Activated CD8-positive, alpha-beta T cell treated with anti-CD3 and anti-CD28 coated beads for 36 hours (primary cell): ENCODE results near the gene UBIAD1. TPM values are rescaled to one million over a fixed set of nuclear protein-coding genes. Genes with fewer than 3 reads are reported as not detected.
"Not testable (repeated sequence)": the region's sequence is repeated elsewhere in the genome, so short reads cannot be mapped to it uniquely, and the experiment has no call there.

Source experiments
- ATAC-seq: fragments of 200-7000 bp; cut with Tn5 transposase; one replicate; pipeline ENCODE4 v1.10.0; 2021; ENCODE audit warnings: mild to moderate bottlenecking, moderate library complexity
- CTCF ChIA-PET: fragments of 350-600 bp; sonication (Branson Sonifier 250); formaldehyde crosslinking; loops from one replicate; lab custom pipeline; 2021; ENCODE audit warnings: antibody characterized with exemption; lab: Charles Lee
- POLR2A ChIA-PET: fragments of 350-600 bp; sonication (Branson Sonifier 250); formaldehyde crosslinking; loops from one replicate; lab custom pipeline; 2021; ENCODE audit warnings: antibody characterized with exemption; lab: Charles Lee
- DNase-seq: peaks from one replicate; pipeline ENCODE4 v3.0.0-alpha.2; 2020
- H3K27ac Mint-ChIP-seq: one replicate; pipeline ENCODE4 v1.8.0; 2021; ENCODE audit warnings: mild to moderate bottlenecking, mixed read lengths
- H3K27me3 Mint-ChIP-seq: one replicate; pipeline ENCODE4 v1.8.0; 2021; ENCODE audit warnings: mixed read lengths
- H3K36me3 Mint-ChIP-seq: one replicate; pipeline ENCODE4 v1.8.0; 2021; ENCODE audit warnings: low read depth, mixed read lengths
- H3K4me1 Mint-ChIP-seq: one replicate; pipeline ENCODE4 v1.8.0; 2021; ENCODE audit warnings: low read depth, mixed read lengths
- H3K4me3 Mint-ChIP-seq: one replicate; pipeline ENCODE4 v1.8.0; 2021; ENCODE audit warnings: mild to moderate bottlenecking, moderate library complexity, mixed read lengths
- H3K9me3 Mint-ChIP-seq: one replicate; pipeline ENCODE4 v1.8.0; 2021; ENCODE audit warnings: mixed read lengths
- intact Hi-C: fragments of 100-400 bp; cut with micrococcal nuclease; formaldehyde crosslinking; loops from one replicate; pipeline ENCODE4 v1.10.0; 2022
- total RNA-seq, 2 experiments: library from RNA; stranded (reverse); gene quantifications; one replicate each; pipeline ENCODE4 v1.2.3, GENCODE V29; 2021
- TF ChIP-seq, protein P1 (sequence below): fragments of 200-600 bp; IDR thresholded peaks from one replicate; pipeline ENCODE4 v1.8.0; 2022; ENCODE audit warnings: antibody characterized with exemption, mild to moderate bottlenecking

UBIAD1 gene
- total RNA-seq, 2 experiments from 2014 or later, result 24.0 to 26.2 TPM

GRCh38 chr1:11266268-11267074, 6.5 kb upstream of the UBIAD1 start:
- POLR2A ChIA-PET, result interaction anchor here (0.6 to 1.0 kb wide), 2 partner anchors 12 to 14 kb away, joined by 3 to 4 read pairs; no protein-coding TSS in a partner anchor
- H3K36me3 Mint-ChIP-seq, result no peaks in the 10 kb centered on the region
- TF ChIP-seq, protein P1, sequence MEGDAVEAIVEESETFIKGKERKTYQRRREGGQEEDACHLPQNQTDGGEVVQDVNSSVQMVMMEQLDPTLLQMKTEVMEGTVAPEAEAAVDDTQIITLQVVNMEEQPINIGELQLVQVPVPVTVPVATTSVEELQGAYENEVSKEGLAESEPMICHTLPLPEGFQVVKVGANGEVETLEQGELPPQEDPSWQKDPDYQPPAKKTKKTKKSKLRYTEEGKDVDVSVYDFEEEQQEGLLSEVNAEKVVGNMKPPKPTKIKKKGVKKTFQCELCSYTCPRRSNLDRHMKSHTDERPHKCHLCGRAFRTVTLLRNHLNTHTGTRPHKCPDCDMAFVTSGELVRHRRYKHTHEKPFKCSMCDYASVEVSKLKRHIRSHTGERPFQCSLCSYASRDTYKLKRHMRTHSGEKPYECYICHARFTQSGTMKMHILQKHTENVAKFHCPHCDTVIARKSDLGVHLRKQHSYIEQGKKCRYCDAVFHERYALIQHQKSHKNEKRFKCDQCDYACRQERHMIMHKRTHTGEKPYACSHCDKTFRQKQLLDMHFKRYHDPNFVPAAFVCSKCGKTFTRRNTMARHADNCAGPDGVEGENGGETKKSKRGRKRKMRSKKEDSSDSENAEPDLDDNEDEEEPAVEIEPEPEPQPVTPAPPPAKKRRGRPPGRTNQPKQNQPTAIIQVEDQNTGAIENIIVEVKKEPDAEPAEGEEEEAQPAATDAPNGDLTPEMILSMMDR, result no peak
- H3K4me1 Mint-ChIP-seq, result peaks cover 8% of the 10 kb centered on the region
- no peaks in the 10 kb centered on the region for H3K9me3 Mint-ChIP-seq
- no peak overlapping the region for H3K4me3 Mint-ChIP-seq
- peaks cover 1% of the 10 kb centered on the region for H3K27me3 Mint-ChIP-seq
- CTCF ChIA-PET, result interaction anchor here (1.7 kb wide), 1 partner anchor 229 kb away, joined by 6 read pairs; no protein-coding TSS in a partner anchor
- no peak overlapping the region for H3K27ac Mint-ChIP-seq
- ATAC-seq (no peak), DNase-seq (no peak)
- intact Hi-C loops, result no loop called here

DNA sequence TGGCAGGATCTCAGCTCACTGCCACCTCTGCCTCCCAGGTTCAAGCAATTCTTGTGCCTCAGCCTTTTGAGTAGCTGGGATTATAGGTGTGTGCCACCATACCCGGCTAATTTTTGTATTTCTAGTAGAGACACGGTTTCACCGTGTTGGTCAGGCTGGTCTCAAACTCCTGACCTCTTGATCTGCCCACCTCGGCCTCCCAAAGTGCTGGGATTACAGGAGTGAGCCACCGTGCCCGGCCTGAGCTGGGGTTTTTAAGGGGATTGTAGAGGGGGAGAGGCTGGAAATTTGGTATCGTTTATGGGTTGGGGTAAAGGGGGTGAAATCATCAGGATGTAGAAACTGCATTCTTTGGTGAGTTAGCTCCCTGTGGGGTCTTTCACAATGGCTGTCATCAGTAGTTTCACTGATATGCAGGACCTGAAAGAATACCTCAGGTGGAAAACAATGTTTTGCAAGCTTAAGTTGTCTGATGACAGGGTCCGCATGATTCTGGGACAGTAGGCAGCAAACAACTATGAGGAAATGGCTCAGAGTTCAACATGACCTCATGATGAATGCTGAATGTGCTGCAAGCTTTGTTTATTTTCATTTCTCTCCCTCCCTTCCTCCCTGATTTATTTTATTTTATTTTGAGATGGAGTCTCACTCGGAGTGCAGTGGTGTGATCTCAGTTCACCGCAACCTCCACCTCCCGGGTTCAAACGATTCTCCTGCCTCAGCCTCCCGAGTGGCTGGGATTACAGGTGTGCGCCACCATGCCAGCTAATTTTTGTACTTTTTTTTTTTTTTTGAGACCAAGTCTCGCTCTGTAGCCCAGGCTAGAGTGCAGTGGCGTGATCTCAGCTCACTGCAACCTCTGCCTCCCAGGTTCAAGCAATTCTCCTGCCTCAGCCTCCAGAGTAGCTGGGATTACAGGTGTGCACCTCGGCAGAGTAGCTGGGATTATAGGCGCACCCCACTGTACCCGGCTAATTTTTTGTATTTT, 5.4 kb upstream of the UBIAD1 start:
- ATAC-seq, H3K36me3 Mint-ChIP-seq, DNase-seq, H3K4me3 Mint-ChIP-seq, intact Hi-C loops, H3K9me3 Mint-ChIP-seq, H3K27me3 Mint-ChIP-seq, H3K27ac Mint-ChIP-seq, H3K4me1 Mint-ChIP-seq: not testable (repeated sequence)
- POLR2A ChIA-PET, result interaction anchor here (1.0 kb wide), 1 partner anchor 13 kb away, joined by 4 read pairs; no protein-coding TSS in a partner anchor
- CTCF ChIA-PET, result interaction anchor here (0.6 to 1.7 kb wide), 2 partner anchors 22 to 230 kb away, joined by 3 to 6 read pairs; no protein-coding TSS in a partner anchor

DNA sequence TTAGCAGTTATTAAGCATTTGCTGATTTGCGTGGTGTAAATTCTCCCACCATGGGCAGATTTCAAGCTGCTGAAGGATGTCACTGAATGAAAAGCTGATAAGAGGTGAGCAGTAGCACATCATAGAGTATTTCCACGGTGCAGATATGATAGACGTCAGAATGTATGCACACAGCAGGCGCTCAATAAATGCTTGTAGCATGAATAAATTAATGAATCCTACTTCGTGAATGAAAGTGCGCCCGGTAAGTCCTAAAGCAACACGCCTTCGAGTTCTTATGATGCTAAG, 510 bp upstream of the UBIAD1 start:
- Mint-ChIP-seq H3K36me3 (peaks cover 25% of the 10 kb centered on the region), H3K27me3 (no peaks in the 10 kb centered on the region), H3K27ac (no peak overlapping the region), H3K9me3 (no peaks in the 10 kb centered on the region), H3K4me3 (peak overlapping the region; percentile 39), H3K4me1 (peaks cover 25% of the 10 kb centered on the region)
- intact Hi-C loops, result no loop called here
- DNase-seq (no peak), ATAC-seq (no peak)
- CTCF ChIA-PET, result interaction anchor here (1.5 kb wide), 1 partner anchor 234 kb away, joined by 3 read pairs; no protein-coding TSS in a partner anchor
- TF ChIP-seq, protein P1, result no peak
- POLR2A ChIA-PET, result interaction anchor here (0.6 to 3.5 kb wide), 5 partner anchors 9 to 364 kb away, joined by 3 to 34 read pairs (median 4); partner anchors contain the start of gene MTOR

- CTCF ChIA-PET, result interaction anchor here (1.5 kb wide), 1 partner anchor 235 kb away, joined by 3 read pairs; no protein-coding TSS in a partner anchor
- peaks cover 35% of the 10 kb centered on the region for H3K4me1 Mint-ChIP-seq
- POLR2A ChIA-PET, result interaction anchor here (0.6 to 3.5 kb wide), 8 partner anchors 8 to 635 kb away, joined by 3 to 34 read pairs (median 4); partner anchors contain the start of genes EXOSC10 and MTOR
- H3K27me3 Mint-ChIP-seq, result no peaks in the 10 kb centered on the region
- peak overlapping the region; percentile 92 for H3K27ac Mint-ChIP-seq
- ATAC-seq (peak; percentile 52), DNase-seq (no peak)
- TF ChIP-seq, protein P1, result no peak
- H3K4me3 Mint-ChIP-seq, result peak overlapping the region; percentile 99
- intact Hi-C loops, result no loop called here
- peaks cover 33% of the 10 kb centered on the region for H3K36me3 Mint-ChIP-seq
- no peaks in the 10 kb centered on the region for H3K9me3 Mint-ChIP-seq
Measured at GRCh38 chr1:11273595-11274234, 717 bp downstream of the UBIAD1 start.
